Stimulated activated CD4-positive, alpha-beta T cell treated with anti-CD3 and anti-CD28 coated beads, Interleukin-12 subunit alpha, Interleukin-12 subunit beta, amount 100 ng/mL, for 4 hours (primary cell): ENCODE data around the gene FPR1.
"Not testable (repeated sequence)": the region's sequence is repeated elsewhere in the genome, so short reads cannot be mapped to it uniquely, and the experiment has no call there.

Experiments
- DNase-seq: peaks from one replicate; pipeline ENCODE4 v3.0.0-alpha.2; 2020

The FPR1 gene

GRCh38 chr19:51779181-51779580 is 27.5 kb upstream of the FPR1 start:
- DNase-seq: no peak

GRCh38 chr19:51777570-51778462 is 26.1 kb upstream of the FPR1 start:
- DNase-seq: peak; percentile 24

- DNase-seq: not testable (repeated sequence)
Measured at GRCh38 chr19:51776561-51776960, 24.9 kb upstream of the FPR1 start.

- no peak for DNase-seq
Measured at GRCh38 chr19:51772977-51773376, 21.3 kb upstream of the FPR1 start.

- DNase-seq: no peak
Measured at GRCh38 chr19:51771376-51772130, 19.9 kb upstream of the FPR1 start.

- no peak for DNase-seq
Measured at GRCh38 chr19:51766461-51766860, 14.8 kb upstream of the FPR1 start.

GRCh38 chr19:51765086-51765485 is 13.4 kb upstream of the FPR1 start:
- DNase-seq: no peak

- DNase-seq: no peak
Measured at GRCh38 chr19:51761696-51762095, 10.0 kb upstream of the FPR1 start.

- DNase-seq: no peak
Measured at GRCh38 chr19:51760697-51761356, 9.1 kb upstream of the FPR1 start, which contains the start of gene FPR2. Gene FPR2, plus strand, starts transcription at chr19:51761180. Its CDS starts 7,479 bp downstream, at chr19:51768659.

GRCh38 chr19:51755571-51755970 is 3.9 kb upstream of the FPR1 start:
- no peak for DNase-seq

- DNase-seq: no peak
Measured at GRCh38 chr19:51754770-51755169, 3.1 kb upstream of the FPR1 start.

- DNase-seq: no peak
Measured at GRCh38 chr19:51754109-51754508, 2.4 kb upstream of the FPR1 start.

- DNase-seq: no peak
Measured at GRCh38 chr19:51750400-51751094, 1.1 kb downstream of the FPR1 start.

- DNase-seq: no peak
Measured at GRCh38 chr19:51749979-51750378, 1.7 kb downstream of the FPR1 start.

- DNase-seq: no peak
Measured at GRCh38 chr19:51746731-51747130, 4.9 kb downstream of the FPR1 start.

GRCh38 chr19:51743405-51743804 is 8.3 kb downstream of the FPR1 start:
- DNase-seq: no peak

GRCh38 chr19:51742789-51743188 is 8.9 kb downstream of the FPR1 start:
- no peak for DNase-seq

- no peak for DNase-seq
Measured at GRCh38 chr19:51740356-51740755, 11.3 kb downstream of the FPR1 start.

- DNase-seq: no peak
Measured at GRCh38 chr19:51739466-51740213, 12.0 kb downstream of the FPR1 start.

GRCh38 chr19:51738523-51738922 is 13.2 kb downstream of the FPR1 start:
- DNase-seq: not testable (repeated sequence)

GRCh38 chr19:51737924-51738323 is 13.8 kb downstream of the FPR1 start:
- no peak for DNase-seq

GRCh38 chr19:51737389-51737788 is 14.3 kb downstream of the FPR1 start:
- DNase-seq: no peak
